Tibial nerve (tissue), 4 donors: ENCODE data around the gene GLRX5. TPM values are rescaled to one million over a fixed set of nuclear protein-coding genes. Genes with fewer than 3 reads are reported as not detected.

ENCODE experiments used
- DNase-seq, 2 donors: peaks; one replicate each; pipeline ENCODE4 v3.0.0-alpha.2; 2019; ENCODE audit warnings: low spot score in 2 of 2
- H3K27ac ChIP-seq, 4 donors: fragments of 200-600 bp; sonication (generic) in 3 of 4; one replicate each; pipeline ENCODE4 v1.5.1; 2017 to 2019; ENCODE audit warnings: mild to moderate bottlenecking in 1 of 4
- H3K27me3 ChIP-seq, 2 donors: fragments of 200-600 bp; sonication (generic) in 1 of 2; one replicate each; pipeline versions ENCODE4 v1.5.1 to v1.6.0; 2017 to 2019
- H3K36me3 ChIP-seq, 3 donors: fragments of 200-600 bp; sonication (generic); one replicate each; pipeline ENCODE4 v1.5.1; 2018 to 2019
- H3K4me1 ChIP-seq, 4 donors: fragments of 200-600 bp; sonication (generic) in 3 of 4; one replicate each; pipeline ENCODE4 v1.5.1; 2017 to 2019
- H3K4me3 ChIP-seq, 4 donors: fragments of 200-600 bp; sonication (generic) in 3 of 4; one replicate each; pipeline ENCODE4 v1.5.1; 2017 to 2019; ENCODE audit warnings: mild to moderate bottlenecking in 1 of 4, moderate library complexity in 1 of 4
- H3K9me3 ChIP-seq, 4 donors: fragments of 200-600 bp; sonication (generic) in 3 of 4; one replicate each; pipeline ENCODE4 v1.5.1; 2017 to 2019
- CTCF ChIP-seq, 5 experiments: fragments of 200-600 bp in 3 of 5; fragments of 450-650 bp in 2 of 5; sonication (generic) in 3 of 5; IDR thresholded peaks; one replicate each; pipeline ENCODE4 v1.5.1; 2016 to 2019; ENCODE audit warnings: antibody characterized with exemption in 5 of 5, mild to moderate bottlenecking in 3 of 5, moderate library complexity in 2 of 5
- EP300 ChIP-seq, 2 donors: sonication (generic); formaldehyde crosslinking; IDR thresholded peaks; one replicate each; pipeline ENCODE4 v1.6.1; 2017; ENCODE audit warnings: antibody characterized with exemption in 2 of 2, mild to moderate bottlenecking in 1 of 2
- POLR2A ChIP-seq, 2 donors: fragments of 450-650 bp; IDR thresholded peaks; one replicate each; pipeline ENCODE4 v1.6.1; 2017; ENCODE audit warnings: antibody characterized with exemption in 2 of 2, mild to moderate bottlenecking in 2 of 2, moderate library complexity in 2 of 2
- WGBS, 2 donors: methylation state at CpG; one replicate each; pipeline ENCODE4 v1.1.5; 2018; 5-methylcytosine and 5-hydroxymethylcytosine counted together
- total RNA-seq, 4 donors: library from RNA; depleted of rRNA; stranded (reverse); fragments of >200 nt; gene quantifications; one replicate each; pipeline ENCODE4 v1.1.0, GENCODE V29; 2016

GLRX5 gene
- total RNA-seq, 4 donors from 2014 or later = 26.4 to 44.7 (median 34.6) TPM

GRCh38 chr14:95551435-95551834 is 16.6 kb downstream of the GLRX5 start:
- Histone ChIP-seq H3K36me3 (peaks cover 0 to 13% (median 0%) of the 10 kb centered on the region in 3 donors), H3K9me3 (peaks cover 0 to 4% (median 0%) of the 10 kb centered on the region in 4 donors), H3K4me3 (no peak overlapping the region), H3K27me3 (no peaks in the 10 kb centered on the region), H3K4me1 (peaks cover 0 to 6% (median 0%) of the 10 kb centered on the region in 4 donors), H3K27ac (no peak overlapping the region)
- no peak for DNase-seq
- WGBS, 2 donors = 97 to 100% methylated on average over 1 of the region's 1 CpG
- no peak for TF ChIP-seq POLR2A (IDR thresholded peaks at IDR 0.05)
- no peak for TF ChIP-seq EP300 (IDR thresholded peaks at IDR 0.05)
- no peak for TF ChIP-seq CTCF (IDR thresholded peaks at IDR 0.05)

GRCh38 chr14:95553141-95553540 is 18.3 kb downstream of the GLRX5 start:
- H3K9me3 ChIP-seq = peaks cover 0 to 4% (median 0%) of the 10 kb centered on the region in 4 donors
- H3K4me1 ChIP-seq = no peaks in the 10 kb centered on the region
- peaks cover 0 to 13% (median 0%) of the 10 kb centered on the region in 3 donors for H3K36me3 ChIP-seq
- H3K27ac ChIP-seq = no peak overlapping the region
- TF ChIP-seq EP300 (IDR thresholded peaks at IDR 0.05) (no peak), POLR2A (IDR thresholded peaks at IDR 0.05) (no peak), CTCF (IDR thresholded peaks at IDR 0.05) (no peak)
- H3K4me3 ChIP-seq = no peak overlapping the region
- 84 to 88% methylated on average over 5 to 7 of the region's 7 CpGs for WGBS, 2 donors
- H3K27me3 ChIP-seq = no peaks in the 10 kb centered on the region
- no peak for DNase-seq

GRCh38 chr14:95555053-95555452 is 20.2 kb downstream of the GLRX5 start:
- H3K36me3 ChIP-seq = peaks cover 0 to 12% (median 0%) of the 10 kb centered on the region in 3 donors
- no peaks in the 10 kb centered on the region for H3K27me3 ChIP-seq
- peaks cover 0 to 4% (median 0%) of the 10 kb centered on the region in 4 donors for H3K9me3 ChIP-seq
- H3K4me3 ChIP-seq = no peak overlapping the region
- H3K27ac ChIP-seq = no peak overlapping the region
- TF ChIP-seq POLR2A (IDR thresholded peaks at IDR 0.05) (no peak), EP300 (IDR thresholded peaks at IDR 0.05) (no peak), CTCF (IDR thresholded peaks at IDR 0.05) (no peak)
- no peak for DNase-seq
- WGBS, 2 donors = 83 to 95% methylated on average over 10 of the region's 10 CpGs
- H3K4me1 ChIP-seq = no peaks in the 10 kb centered on the region

GRCh38 chr14:95557291-95557690 is 22.4 kb downstream of the GLRX5 start:
- WGBS, 2 donors = 83 to 91% methylated on average over 11 of the region's 11 CpGs
- H3K4me1 ChIP-seq = peaks cover 0 to 5% (median 0%) of the 10 kb centered on the region in 4 donors
- no peaks in the 10 kb centered on the region for H3K27me3 ChIP-seq
- DNase-seq = no peak
- H3K27ac ChIP-seq = no peak overlapping the region
- H3K36me3 ChIP-seq = no peaks in the 10 kb centered on the region
- H3K4me3 ChIP-seq = no peak overlapping the region
- TF ChIP-seq CTCF (IDR thresholded peaks at IDR 0.05) (no peak), EP300 (IDR thresholded peaks at IDR 0.05) (no peak), POLR2A (IDR thresholded peaks at IDR 0.05) (no peak)
- H3K9me3 ChIP-seq = no peaks in the 10 kb centered on the region

- no peak for DNase-seq
- Histone ChIP-seq H3K9me3 (no peaks in the 10 kb centered on the region), H3K27me3 (no peaks in the 10 kb centered on the region), H3K4me1 (peaks cover 0 to 11% (median 0%) of the 10 kb centered on the region in 4 donors), H3K27ac (no peak overlapping the region), H3K36me3 (no peaks in the 10 kb centered on the region), H3K4me3 (no peak overlapping the region)
- TF ChIP-seq EP300 (IDR thresholded peaks at IDR 0.05) (no peak), POLR2A (IDR thresholded peaks at IDR 0.05) (no peak), CTCF (IDR thresholded peaks at IDR 0.05) (no peak)
- 59 to 64% methylated on average over 2 of the region's 2 CpGs for WGBS, 2 donors
Observed at GRCh38 chr14:95557832-95558231, 23.0 kb downstream of the GLRX5 start.
